SU-DHL-6 (cell line): ENCODE data around the gene ST8SIA5.

Experiments
- H2AFZ ChIP-seq: fragments of 200-600 bp; sonication (generic); 2 replicates; pipeline ENCODE4 v1.6.1; 2014; ENCODE audit warnings: low read depth, mild to moderate bottlenecking, moderate library complexity, mixed read lengths, antibody characterized with exemption, low read length; ENCODE audit not compliant: severe bottlenecking
- H3F3A ChIP-seq: fragments of 200-600 bp; shearing (Covaris generic); 2 replicates; pipeline ENCODE4 v1.6.0; 2016; ENCODE audit warnings: antibody characterized with exemption, mild to moderate bottlenecking; ENCODE audit not compliant: insufficient read depth
- H3K27ac ChIP-seq: fragments of 200-600 bp; sonication (generic); 2 replicates; pipeline ENCODE4 v1.5.1; 2016; ENCODE audit warnings: low read depth, mild to moderate bottlenecking, low read length, moderate library complexity, mixed read lengths
- H3K27me3 ChIP-seq: fragments of 200-600 bp; sonication (generic), shearing (Covaris generic); 2 replicates; pipeline ENCODE4 v1.6.0; 2014; ENCODE audit warnings: mild to moderate bottlenecking, low read length
- H3K36me3 ChIP-seq: fragments of 200-600 bp; sonication (generic); 2 replicates; pipeline ENCODE4 v1.6.1; 2014; ENCODE audit warnings: mild to moderate bottlenecking, low read length, mixed read lengths
- H3K4me2 ChIP-seq: fragments of 300-600, 200-600 bp; shearing (Covaris generic), sonication (generic); 2 replicates; pipeline ENCODE4 v1.6.0; 2014; ENCODE audit warnings: low read length, low read depth, mild to moderate bottlenecking; ENCODE audit not compliant: poor library complexity, severe bottlenecking
- H3K4me3 ChIP-seq: fragments of 200-600 bp; sonication (generic); 2 replicates; pipeline ENCODE4 v1.5.1; 2014; ENCODE audit warnings: antibody characterized with exemption, low read length, mild to moderate bottlenecking, mixed read lengths; ENCODE audit not compliant: insufficient read depth, poor library complexity, severe bottlenecking
- H3K79me2 ChIP-seq: fragments of 200-600 bp; sonication (generic); 2 replicates; pipeline ENCODE4 v1.6.1; 2014; ENCODE audit warnings: mild to moderate bottlenecking, low read length, moderate library complexity; ENCODE audit not compliant: insufficient read depth
- H3K9ac ChIP-seq: fragments of 200-600 bp; sonication (generic); 2 replicates; pipeline ENCODE4 v1.7.0; 2014; ENCODE audit warnings: mild to moderate bottlenecking, low read length
- H3K9me2 ChIP-seq: fragments of 200-600 bp; sonication (generic); replicated peaks from 2 replicates; pipeline ENCODE4 v1.6.1; 2014; ENCODE audit warnings: low read length; ENCODE audit not compliant: insufficient read depth
- H3K9me3 ChIP-seq: fragments of 200-600 bp; sonication (generic); 2 replicates; pipeline ENCODE4 v1.6.1; 2014; ENCODE audit warnings: low read length, mixed read lengths; ENCODE audit not compliant: insufficient read depth
- H4K20me1 ChIP-seq: fragments of 200-600 bp; sonication (generic); 2 replicates; pipeline ENCODE4 v1.6.1; 2014; ENCODE audit warnings: low read depth, mild to moderate bottlenecking, antibody characterized with exemption, low read length, moderate library complexity, mixed read lengths
- EZH2phosphoT487 ChIP-seq: fragments of 200-600 bp; sonication (generic), shearing (Covaris generic); conservative IDR thresholded peaks from 2 replicates; pipeline ENCODE4 v1.6.1; 2018; ENCODE audit warnings: mild to moderate bottlenecking, antibody characterized with exemption, low read length, moderate library complexity, mixed read lengths
- TF ChIP-seq, protein P1 (sequence below): fragments of 200-600 bp; sonication (generic); IDR thresholded peaks from one replicate; pipeline ENCODE4 v1.5.1; 2017; ENCODE audit warnings: antibody characterized with exemption, mild to moderate bottlenecking, low read length, moderate library complexity; ENCODE audit not compliant: insufficient read depth, poor library complexity, severe bottlenecking

ST8SIA5 gene

DNA sequence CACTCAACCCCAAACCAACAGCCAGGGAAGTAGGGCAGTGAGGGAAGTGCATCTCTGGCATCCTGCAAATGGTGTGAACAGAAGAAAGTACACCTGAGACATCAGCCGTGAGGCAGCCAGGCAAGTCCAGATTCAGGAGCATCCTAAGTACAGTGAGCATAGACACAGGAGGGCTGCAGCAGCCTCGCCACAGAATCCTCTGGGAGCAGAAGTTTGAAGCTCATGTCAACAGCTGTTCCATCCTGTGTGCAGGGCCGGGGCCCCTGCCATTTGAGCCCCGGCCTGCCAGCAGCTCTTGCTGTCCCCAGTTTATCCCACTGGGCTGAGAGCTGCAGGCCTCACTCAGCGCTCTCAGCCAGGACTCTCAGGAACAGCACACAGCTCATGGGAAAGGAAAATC, 114.3 kb downstream of the ST8SIA5 start:
- no peaks in the 10 kb centered on the region for H3K79me2 ChIP-seq
- H4K20me1 ChIP-seq: no peaks in the 10 kb centered on the region
- H3K9me3 ChIP-seq: no peaks in the 10 kb centered on the region
- no peak overlapping the region for H3K9ac ChIP-seq
- H3K27ac ChIP-seq: no peak overlapping the region
- H3K9me2 ChIP-seq: no peaks in the 10 kb centered on the region
- H3F3A ChIP-seq: no peaks in the 10 kb centered on the region
- H3K27me3 ChIP-seq: no peaks in the 10 kb centered on the region
- TF ChIP-seq, protein P1, sequence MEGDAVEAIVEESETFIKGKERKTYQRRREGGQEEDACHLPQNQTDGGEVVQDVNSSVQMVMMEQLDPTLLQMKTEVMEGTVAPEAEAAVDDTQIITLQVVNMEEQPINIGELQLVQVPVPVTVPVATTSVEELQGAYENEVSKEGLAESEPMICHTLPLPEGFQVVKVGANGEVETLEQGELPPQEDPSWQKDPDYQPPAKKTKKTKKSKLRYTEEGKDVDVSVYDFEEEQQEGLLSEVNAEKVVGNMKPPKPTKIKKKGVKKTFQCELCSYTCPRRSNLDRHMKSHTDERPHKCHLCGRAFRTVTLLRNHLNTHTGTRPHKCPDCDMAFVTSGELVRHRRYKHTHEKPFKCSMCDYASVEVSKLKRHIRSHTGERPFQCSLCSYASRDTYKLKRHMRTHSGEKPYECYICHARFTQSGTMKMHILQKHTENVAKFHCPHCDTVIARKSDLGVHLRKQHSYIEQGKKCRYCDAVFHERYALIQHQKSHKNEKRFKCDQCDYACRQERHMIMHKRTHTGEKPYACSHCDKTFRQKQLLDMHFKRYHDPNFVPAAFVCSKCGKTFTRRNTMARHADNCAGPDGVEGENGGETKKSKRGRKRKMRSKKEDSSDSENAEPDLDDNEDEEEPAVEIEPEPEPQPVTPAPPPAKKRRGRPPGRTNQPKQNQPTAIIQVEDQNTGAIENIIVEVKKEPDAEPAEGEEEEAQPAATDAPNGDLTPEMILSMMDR: no peak
- TF ChIP-seq EZH2phosphoT487: no peak
- no peak overlapping the region for H2AFZ ChIP-seq
- H3K4me2 ChIP-seq: no peak overlapping the region
- no peak overlapping the region for H3K4me3 ChIP-seq
- no peaks in the 10 kb centered on the region for H3K36me3 ChIP-seq

DNA sequence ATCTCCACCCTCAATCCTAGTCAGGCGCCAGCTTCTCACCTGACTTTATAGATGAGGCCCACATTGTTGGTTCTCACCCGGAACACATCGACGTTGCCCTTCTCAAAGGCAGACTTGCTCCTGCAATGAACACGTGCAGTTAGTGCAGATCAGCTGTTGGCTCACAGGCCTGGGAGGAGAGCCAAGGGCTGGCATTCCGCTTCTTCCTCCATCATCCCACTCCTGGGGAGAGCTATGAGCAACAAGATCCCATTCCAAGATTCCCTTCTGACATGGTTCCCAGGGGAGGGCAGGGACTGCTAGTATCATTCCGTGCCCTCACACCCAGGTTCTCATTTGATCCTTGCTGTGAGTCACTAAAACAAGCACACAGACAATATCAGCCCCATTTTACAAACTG, 114.9 kb downstream of the ST8SIA5 start:
- no peak overlapping the region for H3K9ac ChIP-seq
- no peaks in the 10 kb centered on the region for H3K36me3 ChIP-seq
- H2AFZ ChIP-seq: no peak overlapping the region
- H3F3A ChIP-seq: no peaks in the 10 kb centered on the region
- no peaks in the 10 kb centered on the region for H4K20me1 ChIP-seq
- H3K4me3 ChIP-seq: no peak overlapping the region
- H3K79me2 ChIP-seq: no peaks in the 10 kb centered on the region
- H3K4me2 ChIP-seq: no peak overlapping the region
- no peaks in the 10 kb centered on the region for H3K9me3 ChIP-seq
- no peaks in the 10 kb centered on the region for H3K9me2 ChIP-seq
- no peak for TF ChIP-seq EZH2phosphoT487
- TF ChIP-seq, protein P1: no peak
- no peak overlapping the region for H3K27ac ChIP-seq
- H3K27me3 ChIP-seq: no peaks in the 10 kb centered on the region

DNA sequence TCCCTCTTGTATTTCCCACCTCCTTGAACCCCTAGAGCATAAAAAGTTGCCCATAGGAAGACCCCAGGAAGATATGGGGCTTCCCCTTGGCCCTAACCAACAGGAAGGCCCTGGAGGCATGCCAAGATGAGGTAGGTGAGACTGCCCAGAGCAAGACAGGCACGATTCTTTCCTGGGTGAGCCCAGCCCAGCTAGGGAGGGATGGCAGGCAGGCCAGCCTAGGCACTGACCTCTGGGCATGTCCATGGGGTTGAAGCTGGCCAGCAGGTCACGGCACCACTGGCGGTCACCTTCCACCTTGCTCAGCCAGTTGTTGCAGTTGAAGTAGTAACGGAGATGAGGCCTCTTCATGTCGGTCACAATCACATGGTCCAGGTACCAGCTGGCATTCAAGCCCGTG, 117.5 kb downstream of the ST8SIA5 start:
- no peak overlapping the region for H3K4me2 ChIP-seq
- no peak overlapping the region for H3K9ac ChIP-seq
- H4K20me1 ChIP-seq: no peaks in the 10 kb centered on the region
- H3F3A ChIP-seq: no peaks in the 10 kb centered on the region
- no peak overlapping the region for H3K27ac ChIP-seq
- H3K36me3 ChIP-seq: no peaks in the 10 kb centered on the region
- no peak overlapping the region for H2AFZ ChIP-seq
- no peaks in the 10 kb centered on the region for H3K79me2 ChIP-seq
- H3K9me2 ChIP-seq: no peaks in the 10 kb centered on the region
- no peaks in the 10 kb centered on the region for H3K9me3 ChIP-seq
- H3K4me3 ChIP-seq: no peak overlapping the region
- H3K27me3 ChIP-seq: no peaks in the 10 kb centered on the region
- TF ChIP-seq, protein P1: no peak
